IMR-90 (cell line): ENCODE measurements around the gene NDUFAF2.

Source experiments
- CEBPB ChIP-seq: IDR thresholded peaks from 2 replicates; pipeline ENCODE4 v1.6.1; 2012; ENCODE audit warnings: low read depth, low read length, improper control_type of control experiment
- CHD1 ChIP-seq: IDR thresholded peaks from 2 replicates; pipeline ENCODE4 v1.6.1; 2012; ENCODE audit warnings: low read depth, low read length, improper control_type of control experiment
- CTCF ChIP-seq: conservative IDR thresholded peaks from 2 replicates; pipeline ENCODE4 v1.5.1; 2012; ENCODE audit warnings: mild to moderate bottlenecking, low read depth, low read length, improper control_type of control experiment
- ELK1 ChIP-seq: fragments of 150-350 bp; IDR thresholded peaks from 2 replicates; pipeline ENCODE4 v1.6.1; 2016; ENCODE audit warnings: low read depth, mild to moderate bottlenecking, low read length, moderate library complexity, borderline replicate concordance
- MXI1 ChIP-seq: IDR thresholded peaks from 2 replicates; pipeline ENCODE4 v1.6.1; 2012; ENCODE audit warnings: low read depth, mild to moderate bottlenecking, low read length, moderate library complexity, borderline replicate concordance
- NFE2L2 ChIP-seq: fragments of 150-350 bp; IDR thresholded peaks from 2 replicates; pipeline ENCODE4 v1.6.1; 2016; ENCODE audit warnings: low read depth, mild to moderate bottlenecking, low read length
- POLR2A ChIP-seq: IDR thresholded peaks from 2 replicates; pipeline ENCODE4 v1.6.1; 2012; ENCODE audit warnings: mild to moderate bottlenecking, low read depth, low read length
- RAD21 ChIP-seq: IDR thresholded peaks from 2 replicates; pipeline ENCODE4 v1.6.1; 2012; ENCODE audit warnings: low read length, improper control_type of control experiment
- RFX5 ChIP-seq: IDR thresholded peaks from 2 replicates; pipeline ENCODE4 v1.8.0; 2012; ENCODE audit warnings: low read depth, mild to moderate bottlenecking, low read length, moderate library complexity
- SMC3 ChIP-seq: fragments of 150-350 bp; IDR thresholded peaks from 2 replicates; pipeline ENCODE4 v1.6.1; 2016; ENCODE audit warnings: low read depth, mild to moderate bottlenecking, antibody characterized with exemption, low read length, moderate library complexity
- USF2 ChIP-seq: fragments of 150-350 bp; IDR thresholded peaks from 2 replicates; pipeline ENCODE4 v1.6.1; 2017; ENCODE audit warnings: mild to moderate bottlenecking, antibody characterized with exemption, low read length, low read depth

GRCh38 chr5:60972231-60972630 lies 27.2 kb downstream of the NDUFAF2 start:
- no peak for TF ChIP-seq POLR2A
- no peak for TF ChIP-seq CTCF
- TF ChIP-seq USF2, result no peak
- TF ChIP-seq SMC3, result no peak
- no peak for TF ChIP-seq NFE2L2
- no peak for TF ChIP-seq RAD21
- no peak for TF ChIP-seq MXI1
- no peak for TF ChIP-seq CEBPB
- no peak for TF ChIP-seq RFX5
- TF ChIP-seq ELK1, result no peak
- no peak for TF ChIP-seq CHD1
